Hypothalamus (tissue), 51 donors: ENCODE data around the gene CA4.

Experiments used
- DNase-seq, 51 donors: peaks; one replicate each; lab custom pipeline; 2025; lab: John Stamatoyannopoulos, UW

Gene CA4

DNA sequence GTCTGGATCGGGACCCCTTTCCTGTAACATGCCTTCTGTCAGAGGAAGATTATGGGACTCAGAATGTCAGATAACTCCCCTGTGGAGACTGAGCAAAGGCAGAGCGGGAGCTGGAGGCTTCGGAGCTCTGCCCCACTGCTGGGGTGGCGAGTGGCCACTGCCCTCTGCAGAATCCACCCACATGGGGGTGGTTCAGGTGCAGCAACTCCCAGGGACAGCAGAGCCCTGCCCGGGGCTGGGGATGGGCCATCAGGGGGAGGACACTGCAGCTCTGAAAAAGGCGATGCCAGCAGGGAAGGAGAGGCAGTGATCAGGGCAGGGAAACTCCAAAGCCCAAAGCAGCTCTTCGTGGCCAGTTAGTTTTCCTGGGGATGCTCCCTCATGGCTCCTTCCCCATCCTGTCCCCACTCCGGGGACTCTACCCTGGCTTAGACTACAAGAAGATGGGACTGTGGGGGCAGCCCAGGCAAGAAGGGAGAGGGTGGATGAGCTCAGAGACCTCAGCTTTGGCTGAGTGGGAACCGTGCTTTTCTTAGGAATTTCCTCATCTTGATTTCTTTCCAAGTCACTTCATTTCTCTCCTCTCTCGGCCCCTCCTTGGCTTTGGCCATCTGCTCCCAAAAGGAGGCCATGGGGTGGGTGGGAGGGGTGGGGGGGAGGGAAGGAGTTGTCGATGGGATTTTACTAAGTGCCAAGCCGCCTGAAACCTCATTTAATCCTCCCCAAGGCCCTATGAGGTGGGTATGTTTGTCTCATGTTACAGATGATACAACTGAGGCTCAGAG lies 4.0 kb downstream of the CA4 start:
- DNase-seq, result no peak

DNA sequence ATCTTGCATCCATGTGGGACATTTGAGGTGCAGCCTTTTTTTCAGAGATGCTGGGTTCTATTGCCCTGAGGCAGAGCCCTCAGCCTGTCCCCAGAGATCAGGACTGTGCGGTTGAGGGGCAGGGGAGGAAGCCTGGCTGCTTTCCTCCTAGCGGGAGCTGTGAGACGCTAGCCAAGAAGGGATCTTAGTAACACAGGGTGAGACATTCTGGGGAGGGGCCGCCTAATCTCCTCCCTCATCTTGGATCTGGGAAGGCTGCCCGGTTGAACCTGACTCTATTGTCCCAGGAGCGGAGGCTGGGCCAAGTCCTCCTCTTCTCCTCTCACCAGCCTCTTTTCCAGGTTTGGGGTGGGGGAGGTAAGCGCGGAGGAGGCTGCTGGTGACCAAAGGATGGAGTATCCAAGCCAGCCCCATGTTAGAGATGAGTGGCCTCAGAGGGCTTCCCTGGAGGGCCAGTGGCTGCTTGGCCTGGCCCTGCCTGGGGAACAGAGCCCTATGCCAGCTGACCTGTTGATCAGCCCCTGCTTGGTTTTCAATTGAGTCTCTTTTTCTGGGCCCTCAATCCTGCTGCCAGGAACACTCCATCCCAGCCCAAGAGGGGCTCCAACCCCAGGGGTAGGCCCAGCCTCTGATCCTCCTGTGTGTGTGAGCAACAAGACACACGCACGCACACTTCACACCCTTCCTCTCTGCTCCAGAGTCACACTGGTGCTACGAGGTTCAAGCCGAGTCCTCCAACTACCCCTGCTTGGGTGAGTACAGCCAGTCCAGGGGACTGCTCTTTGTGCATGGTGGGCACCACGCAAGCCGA lies 5.0 kb downstream of the CA4 start:
- peak in 23 of 51 donors; percentile 12 to 65 (median 26) for DNase-seq

DNA sequence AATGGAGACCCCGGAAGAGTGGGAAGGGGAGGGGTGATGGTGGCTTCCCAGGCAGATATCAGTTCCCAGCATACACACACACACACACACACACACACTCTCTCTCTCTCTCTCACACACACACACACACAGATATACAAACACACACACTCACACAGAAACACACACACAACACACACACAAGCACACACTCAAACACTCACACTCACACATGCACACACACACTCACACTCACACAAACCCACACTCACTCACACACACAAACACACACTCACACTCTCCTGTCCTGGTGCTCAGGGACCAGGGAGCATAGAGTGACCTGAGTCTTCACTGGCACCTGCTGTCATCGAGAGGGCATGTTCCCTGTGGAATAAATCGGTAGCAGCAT lies 5.6 kb downstream of the CA4 start:
- no peak for DNase-seq

GRCh38 chr17:60155815-60156214 lies 6.0 kb downstream of the CA4 start:
- no peak for DNase-seq

DNA sequence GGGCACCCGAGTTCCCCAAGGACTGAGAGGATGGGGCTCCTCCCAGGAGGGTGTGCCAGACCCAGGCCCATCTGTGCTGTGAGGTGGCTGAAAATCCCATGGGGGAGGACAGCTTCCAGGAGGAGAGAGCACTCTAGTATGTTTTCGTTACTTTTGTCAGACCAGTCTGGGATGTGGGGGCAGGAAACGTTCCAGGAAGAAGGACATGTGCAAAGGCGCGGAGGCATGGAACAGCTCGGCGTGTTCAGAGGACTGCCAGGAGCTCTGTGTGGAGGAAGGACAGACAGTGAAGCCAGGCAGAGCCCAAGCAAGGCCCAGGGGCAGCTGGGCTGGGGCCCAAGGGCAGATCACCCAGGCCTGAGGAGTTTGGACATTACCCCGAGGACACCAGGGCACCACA lies 7.0 kb downstream of the CA4 start:
- DNase-seq, result peak in 1 of 51 donors; percentile 30

DNA sequence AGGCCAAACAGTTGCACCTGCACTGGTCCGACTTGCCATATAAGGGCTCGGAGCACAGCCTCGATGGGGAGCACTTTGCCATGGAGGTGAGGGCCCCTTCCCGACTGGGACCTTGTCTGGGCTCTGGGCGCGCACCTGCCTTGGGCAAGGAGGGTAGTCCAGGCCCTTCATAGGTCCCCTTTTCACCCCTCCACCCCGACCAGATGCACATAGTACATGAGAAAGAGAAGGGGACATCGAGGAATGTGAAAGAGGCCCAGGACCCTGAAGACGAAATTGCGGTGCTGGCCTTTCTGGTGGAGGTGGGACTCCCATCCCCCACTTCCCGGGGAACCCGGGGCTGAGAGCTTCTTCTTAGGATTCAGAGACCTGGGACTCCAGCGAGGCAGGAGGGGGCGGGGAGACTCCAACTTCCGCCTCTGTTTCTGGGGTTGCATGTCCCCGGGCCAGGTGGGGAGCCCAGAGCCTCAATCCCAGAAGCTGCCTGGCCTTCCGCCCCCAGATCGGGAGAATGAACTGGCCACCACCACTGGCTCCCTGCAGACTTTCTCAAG lies 7.8 kb downstream of the CA4 start:
- DNase-seq, result no peak

GRCh38 chr17:60158751-60159478 lies 9.1 kb downstream of the CA4 start:
- DNase-seq, result no peak

DNA sequence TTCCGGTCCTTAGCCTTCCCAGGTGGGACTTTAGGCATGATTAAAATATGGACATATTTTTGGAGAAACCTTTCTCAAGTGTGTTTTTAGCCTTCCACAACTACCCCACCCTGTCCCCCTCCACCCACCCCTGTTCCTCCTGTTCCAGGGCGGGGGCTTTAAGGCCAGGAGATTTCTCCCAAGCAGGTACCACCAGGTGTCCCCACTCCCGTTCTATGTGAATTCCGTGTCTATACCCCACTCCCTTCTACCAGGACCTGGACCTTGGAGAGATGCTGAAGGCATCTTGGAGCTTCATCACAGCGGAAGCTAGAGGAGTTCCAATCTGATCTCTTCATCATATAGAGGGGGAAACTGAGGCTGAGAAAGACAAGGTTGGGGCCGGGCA lies 9.7 kb downstream of the CA4 start:
- DNase-seq, result no peak

DNA sequence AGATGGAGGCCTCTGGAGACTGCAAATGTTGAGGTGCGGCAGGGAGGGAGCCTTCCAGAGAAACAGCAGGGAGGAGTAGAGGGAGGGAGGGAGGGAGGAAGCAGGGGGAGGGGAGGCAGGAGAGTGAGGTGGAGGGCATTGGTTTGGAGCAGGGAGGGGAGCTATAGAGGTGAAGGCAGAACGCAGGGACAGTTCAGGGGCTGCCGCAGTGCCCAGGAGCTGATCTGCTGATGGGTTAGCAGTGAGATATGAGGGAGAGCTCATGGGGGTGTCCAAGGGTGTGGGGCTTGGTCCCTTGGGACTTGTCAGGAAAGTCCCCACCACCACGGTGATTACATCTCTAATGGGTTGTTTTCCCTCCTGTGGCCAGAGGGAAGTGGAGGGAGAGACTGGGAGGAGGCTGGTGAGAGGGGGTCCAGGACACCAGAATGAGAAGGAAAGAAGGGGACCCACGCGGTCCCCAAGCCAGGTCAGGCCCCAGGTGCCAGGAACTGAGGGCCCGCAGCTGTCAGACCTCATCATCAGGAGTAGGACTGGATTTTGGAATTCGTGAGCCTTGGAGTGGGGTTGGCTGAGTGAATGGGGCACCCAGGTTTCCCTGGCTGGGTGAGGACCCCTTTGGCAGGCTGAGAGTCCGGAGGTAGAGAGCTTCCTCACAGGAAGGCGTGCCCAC lies 11.2 kb downstream of the CA4 start:
- no peak for DNase-seq

- peak in 17 of 51 donors; percentile 10 to 48 (median 23) for DNase-seq
These were observed 12.0 kb downstream of the CA4 start for GRCh38 chr17:60161598-60162330.

DNA sequence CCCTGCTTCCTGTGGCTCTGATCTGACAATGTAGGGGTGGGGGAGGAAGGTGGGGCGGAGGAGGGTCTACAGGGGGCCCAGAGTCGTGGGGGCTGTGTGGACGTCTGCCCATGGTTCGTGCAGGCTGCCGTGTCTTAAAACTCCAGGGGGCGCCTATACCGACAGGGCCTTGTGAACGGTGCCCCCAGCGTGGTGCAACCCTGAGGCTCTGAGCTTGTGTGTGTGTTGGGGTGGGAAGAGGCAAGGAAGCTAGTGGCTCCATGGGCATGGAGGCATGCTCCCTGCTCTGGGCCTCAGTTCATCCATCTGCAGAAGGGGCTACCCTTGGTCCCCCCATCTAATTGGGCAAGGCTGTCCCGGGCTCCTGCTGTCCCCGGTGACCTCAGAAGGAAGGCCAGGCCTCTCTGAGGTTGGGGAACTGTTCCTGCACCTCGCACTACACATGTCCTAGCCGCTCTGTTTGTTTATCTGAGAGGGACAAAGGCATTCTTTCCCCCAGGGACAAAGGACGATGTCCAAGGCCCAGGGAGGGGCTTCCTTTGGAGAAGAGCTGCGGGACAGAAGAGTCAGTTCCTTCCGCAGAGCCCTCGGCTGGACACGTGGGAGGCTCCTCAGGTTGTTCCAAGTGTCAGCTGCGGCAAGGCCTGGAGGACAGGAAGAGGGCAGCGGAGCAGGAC lies 13.5 kb downstream of the CA4 start:
- DNase-seq, result no peak

DNA sequence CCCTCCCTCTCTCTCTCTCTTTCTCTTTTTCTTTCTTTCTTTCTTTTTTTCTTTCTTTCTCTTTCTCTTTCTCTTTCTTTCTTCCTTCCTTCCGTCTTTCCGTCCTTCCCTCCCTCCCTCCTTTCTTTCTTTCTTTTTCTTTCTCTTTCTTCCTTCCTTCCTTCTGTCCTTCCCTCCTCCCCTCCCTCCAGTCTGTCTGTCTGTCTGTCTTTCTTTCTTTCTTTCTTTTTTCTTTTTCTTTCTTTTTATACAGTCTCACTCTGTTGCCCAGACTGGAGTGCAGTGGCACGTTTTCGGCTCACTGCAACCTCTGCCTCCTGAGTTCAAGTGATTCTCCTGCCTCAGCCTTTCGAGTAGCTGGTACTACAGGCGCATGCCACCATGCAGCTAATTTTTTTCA lies 14.4 kb downstream of the CA4 start:
- no peak for DNase-seq

GRCh38 chr17:60164697-60165096 lies 14.9 kb downstream of the CA4 start:
- DNase-seq, result no peak

- DNase-seq, result no peak
These were observed 15.4 kb downstream of the CA4 start for GRCh38 chr17:60165223-60165622.

- DNase-seq, result no peak
These were observed 16.2 kb downstream of the CA4 start for GRCh38 chr17:60165971-60166370.

DNA sequence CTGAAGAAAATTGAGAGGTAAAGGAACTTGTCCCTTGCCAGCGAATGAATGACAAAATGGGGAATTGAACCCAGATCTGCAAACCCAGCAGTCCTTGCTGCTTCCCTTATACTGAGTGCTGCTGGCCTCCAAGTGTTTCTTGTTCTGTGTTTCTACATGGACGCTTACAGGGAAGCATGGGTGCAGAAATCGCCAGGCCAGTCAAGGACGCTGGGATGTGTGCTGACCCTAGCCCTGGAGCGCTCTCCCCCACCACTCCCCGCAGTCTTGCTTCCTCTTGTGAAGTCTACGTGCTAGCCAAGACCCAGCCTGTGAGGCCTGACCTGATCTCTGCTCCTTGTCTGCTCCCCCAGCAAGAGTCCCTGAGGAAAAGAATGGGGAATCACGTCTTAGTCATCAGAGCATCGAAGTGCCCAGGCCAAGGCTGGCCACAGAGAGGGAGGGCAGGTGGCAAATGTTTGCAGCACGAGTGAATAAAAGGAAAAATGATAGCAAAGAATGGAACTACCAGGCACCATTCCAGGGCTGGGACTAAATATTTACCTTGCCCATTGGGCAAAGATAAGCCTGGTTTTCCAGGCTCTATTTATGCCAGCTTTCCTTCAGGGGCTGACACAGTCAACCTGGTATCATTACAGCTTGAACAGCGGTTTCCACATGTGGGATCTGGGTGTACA lies 17.4 kb downstream of the CA4 start:
- peak in 1 of 51 donors; percentile 9 for DNase-seq

GRCh38 chr17:60168654-60169053 lies 18.9 kb downstream of the CA4 start:
- DNase-seq, result no peak
